Measurements from ENCODE around the gene FHOD1.

DNA sequence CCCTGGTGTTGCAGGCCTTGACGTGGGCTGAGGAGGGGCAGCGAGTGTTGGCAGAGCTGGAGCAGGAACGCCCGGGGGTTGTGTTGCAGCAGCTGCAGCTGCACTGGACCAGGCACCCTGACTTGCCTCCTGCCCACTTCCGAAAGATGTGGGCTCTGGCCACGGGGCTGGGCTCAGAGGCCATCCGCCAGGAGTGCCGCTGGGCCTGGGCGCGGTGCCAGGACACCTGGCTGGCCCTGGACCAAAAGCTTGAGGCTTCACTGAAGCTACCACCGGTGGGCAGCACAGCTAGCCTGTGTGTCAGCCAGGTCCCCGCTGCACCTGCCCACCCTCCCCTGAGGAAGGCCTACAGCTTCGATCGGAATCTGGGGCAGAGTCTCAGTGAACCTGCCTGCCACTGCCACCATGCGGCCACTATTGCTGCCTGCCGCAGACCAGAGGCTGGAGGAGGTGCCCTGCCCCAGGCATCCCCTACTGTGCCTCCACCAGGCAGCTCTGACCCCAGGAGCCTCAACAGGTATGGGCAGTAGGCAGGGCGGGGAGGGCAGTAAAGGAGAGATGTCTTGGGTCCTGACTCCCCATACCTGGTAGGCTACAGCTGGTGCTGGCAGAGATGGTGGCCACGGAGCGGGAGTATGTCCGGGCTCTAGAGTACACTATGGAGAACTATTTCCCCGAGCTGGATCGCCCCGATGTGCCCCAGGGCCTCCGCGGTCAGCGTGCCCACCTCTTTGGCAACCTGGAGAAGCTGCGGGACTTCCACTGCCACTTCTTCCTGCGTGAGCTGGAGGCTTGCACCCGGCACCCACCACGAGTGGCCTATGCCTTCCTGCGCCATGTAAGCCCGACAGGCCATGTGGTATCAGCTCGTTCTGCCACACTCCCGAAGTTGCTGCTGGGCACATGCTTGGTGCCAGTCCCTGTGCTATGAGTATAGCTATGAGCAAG is 37.7 kb upstream of the FHOD1 start:
- TF ChIP-seq JUN (IDR thresholded peaks at IDR 0.05) (no peak), RFX5 (IDR thresholded peaks at IDR 0.05) (no peak), RAD21 (conservative IDR thresholded peaks at IDR 0.05 in 1 of 2, IDR thresholded peaks at IDR 0.05 in 1 of 2) (peak; percentile 39 to 57), CTCF (IDR thresholded peaks at IDR 0.05) (peak; percentile 48), SMC3 (IDR thresholded peaks at IDR 0.05) (peak; percentile 44; the same call in 2 of the 3 replicates), MAX (IDR thresholded peaks at IDR 0.05) (no peak), POLR2A (IDR thresholded peaks at IDR 0.05; ENCODE audit: low read length) (no peak), ESRRA (IDR thresholded peaks at IDR 0.05; ENCODE audit: borderline replicate concordance, low read length) (no peak), REST (IDR thresholded peaks at IDR 0.05) (no peak), KDM1A (IDR thresholded peaks at IDR 0.05; ENCODE audit: low read depth) (no peak), NR3C1 (IDR thresholded peaks at IDR 0.05) (no peak)
